Psoas muscle (tissue), 8 donors: ENCODE results near the gene BLCAP. TPM values are rescaled to one million over a fixed set of nuclear protein-coding genes. Genes with fewer than 3 reads are reported as not detected.
A peak's percentile ranks its signal among the peaks of the same experiment; 100 is the strongest.

Experiments
- ATAC-seq, 4 donors: fragments of 200-7000 bp; cut with Tn5 transposase; one replicate each; pipeline ENCODE4 v1.9.1; 2020; ENCODE audit warnings: moderate library complexity in 3 of 4, mild to moderate bottlenecking in 2 of 4
- DNase-seq, 2 donors: peaks; one replicate each; pipeline ENCODE4 v3.0.0-alpha.2; 2020
- H3K27ac ChIP-seq: fragments of 200-600 bp; one replicate; pipeline ENCODE4 v1.8.0; 2022
- H3K27me3 ChIP-seq, 3 donors: fragments of 200-600 bp in 1 of 3; one replicate each; pipeline versions ENCODE4 v1.6.1 to v1.8.0; 2013 to 2022; ENCODE audit warnings: low read length in 2 of 3, mild to moderate bottlenecking in 2 of 3, moderate library complexity in 1 of 3; ENCODE audit not compliant: insufficient read depth in 3 of 3
- H3K36me3 ChIP-seq, 2 donors: fragments of 200-600 bp in 1 of 2; one replicate each; pipeline versions ENCODE4 v1.6.1 to v1.8.0; 2013 to 2022; ENCODE audit warnings: low read depth in 1 of 2, mild to moderate bottlenecking in 1 of 2, moderate library complexity in 1 of 2; ENCODE audit not compliant: insufficient read depth in 1 of 2
- H3K4me1 ChIP-seq: fragments of 200-600 bp; one replicate; pipeline ENCODE4 v1.8.0; 2022
- H3K4me3 ChIP-seq: fragments of 200-600 bp; one replicate; pipeline ENCODE4 v1.8.0; 2022; ENCODE audit warnings: mild to moderate bottlenecking
- H3K9me3 ChIP-seq: fragments of 200-600 bp; one replicate; pipeline ENCODE4 v1.8.0; 2022
- WGBS, 3 donors: extraction: QIAGEN DNeasy Blood & Tissue Kit; methylation state at CpG; one replicate each; pipeline versions ENCODE4 v1.1.6 to v1.1.7; 2013; 5-methylcytosine and 5-hydroxymethylcytosine counted together
- intact Hi-C, 2 donors: fragments of 100-400 bp; cut with DNase I; formaldehyde crosslinking; loops; one replicate each; pipeline versions ENCODE4 v1.11.0 to v1.14.2; 2022
- polyA plus RNA-seq, 3 donors: library from polyadenylated mRNA; stranded (reverse); fragments of 200-250 nt; gene quantifications; one replicate each; pipeline ENCODE4 v1.2.3, GENCODE V29; 2013
- total RNA-seq, 4 donors: library from RNA; stranded (reverse); fragmentation: NEBNext Ultra II Directional in 2 of 4; extraction: Animal tissue kit (Norgen Biotek cat#: 25700) in 2 of 4; gene quantifications; one replicate each; pipeline versions ENCODE4 v1.2.1 to v1.2.4, GENCODE V29; 2021 to 2023
- TF ChIP-seq, protein P1 (sequence below): fragments of 200-600 bp; IDR thresholded peaks from one replicate; pipeline ENCODE4 v1.8.0; 2022; ENCODE audit warnings: antibody characterized with exemption
- donor health status: healthy with polysubstance abuse.
- donor health status: DM: no; HTN: no; CAD: no; lungs with moderate emphysema.
- donor health status: Bipolar disorder and iron deficiency.
- donor health status: healthy.
- donor health status: DM: yes; HTN: yes; CAD: no.
- donor health status: DM: no; HTN: no; CAD: no.
- donor health status: DM: no; HTN: no; CAD: no.
- donor health status: DM: yes; HTN: yes; CAD: no.

The BLCAP gene
- total and polyA plus RNA-seq, 7 donors = 267 to 656 (median 366) TPM

DNA sequence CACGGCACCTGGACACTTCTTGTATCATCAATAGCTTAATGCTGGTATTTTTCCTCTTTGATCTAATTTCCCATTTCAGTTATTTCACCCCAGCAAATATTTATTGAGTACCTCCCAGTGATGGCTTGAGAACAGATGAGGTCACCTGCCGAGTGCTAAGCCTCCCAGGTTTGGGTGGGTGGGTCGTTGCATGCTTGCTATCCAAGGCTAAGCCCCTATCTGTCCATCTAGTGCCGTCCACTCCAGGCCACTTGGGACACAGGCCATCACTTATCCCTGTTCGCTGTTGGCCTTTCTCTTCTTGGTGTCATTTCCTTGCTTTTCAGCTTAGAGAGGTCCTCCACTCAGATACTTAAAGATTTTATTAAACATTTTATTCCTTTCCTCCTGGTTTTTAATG, 17.4 kb downstream of the BLCAP start:
- Histone ChIP-seq H3K36me3 (peaks cover 0 to 51% of the 10 kb centered on the region in 2 donors), H3K27ac (no peak overlapping the region), H3K9me3 (no peaks in the 10 kb centered on the region), H3K4me3 (no peak overlapping the region), H3K4me1 (peaks cover 8% of the 10 kb centered on the region), H3K27me3 (no peaks in the 10 kb centered on the region)
- DNase-seq (no peak), ATAC-seq (no peak)
- intact Hi-C loops = no loop called here
- 87 to 91% (median 91%) methylated on average over 5 of the region's 5 CpGs for WGBS, 3 donors
- TF ChIP-seq, protein P1, sequence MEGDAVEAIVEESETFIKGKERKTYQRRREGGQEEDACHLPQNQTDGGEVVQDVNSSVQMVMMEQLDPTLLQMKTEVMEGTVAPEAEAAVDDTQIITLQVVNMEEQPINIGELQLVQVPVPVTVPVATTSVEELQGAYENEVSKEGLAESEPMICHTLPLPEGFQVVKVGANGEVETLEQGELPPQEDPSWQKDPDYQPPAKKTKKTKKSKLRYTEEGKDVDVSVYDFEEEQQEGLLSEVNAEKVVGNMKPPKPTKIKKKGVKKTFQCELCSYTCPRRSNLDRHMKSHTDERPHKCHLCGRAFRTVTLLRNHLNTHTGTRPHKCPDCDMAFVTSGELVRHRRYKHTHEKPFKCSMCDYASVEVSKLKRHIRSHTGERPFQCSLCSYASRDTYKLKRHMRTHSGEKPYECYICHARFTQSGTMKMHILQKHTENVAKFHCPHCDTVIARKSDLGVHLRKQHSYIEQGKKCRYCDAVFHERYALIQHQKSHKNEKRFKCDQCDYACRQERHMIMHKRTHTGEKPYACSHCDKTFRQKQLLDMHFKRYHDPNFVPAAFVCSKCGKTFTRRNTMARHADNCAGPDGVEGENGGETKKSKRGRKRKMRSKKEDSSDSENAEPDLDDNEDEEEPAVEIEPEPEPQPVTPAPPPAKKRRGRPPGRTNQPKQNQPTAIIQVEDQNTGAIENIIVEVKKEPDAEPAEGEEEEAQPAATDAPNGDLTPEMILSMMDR = no peak

DNA sequence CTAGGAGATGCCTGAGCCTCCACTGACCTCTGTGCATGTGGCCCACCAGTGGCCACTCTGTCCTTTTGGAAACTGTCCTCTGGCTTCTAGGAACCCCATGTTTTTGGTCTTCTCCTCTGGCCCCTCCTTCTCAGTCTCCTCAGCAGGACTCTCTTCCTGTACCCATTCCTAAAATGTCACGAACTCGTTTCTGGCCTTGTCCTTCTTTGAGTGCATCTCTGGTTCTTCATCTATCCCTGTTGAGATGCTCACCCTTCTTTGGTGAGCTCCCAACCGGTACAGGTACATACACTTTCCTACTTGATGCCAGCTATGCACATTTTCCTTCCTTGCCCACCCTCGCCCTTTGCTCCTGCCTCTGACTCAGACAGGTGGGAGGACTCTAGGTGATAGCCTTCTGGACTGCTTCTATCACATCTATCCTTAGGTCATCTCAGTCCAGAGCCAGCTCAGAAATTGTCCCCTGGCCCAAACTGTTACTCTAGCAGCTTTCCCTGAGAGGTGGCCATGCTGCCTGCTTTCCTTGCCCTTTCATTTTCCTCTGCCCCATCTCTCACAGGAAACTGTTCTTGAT, 21.4 kb downstream of the BLCAP start:
- no peak overlapping the region for H3K27ac ChIP-seq
- H3K4me1 ChIP-seq = no peaks in the 10 kb centered on the region
- ATAC-seq = peak in 3 of 4 donors; percentile 6 to 26 (median 14)
- WGBS, 3 donors = 70 to 76% (median 76%) methylated on average over 4 of the region's 4 CpGs
- H3K27me3 ChIP-seq = no peaks in the 10 kb centered on the region
- no peaks in the 10 kb centered on the region for H3K9me3 ChIP-seq
- H3K4me3 ChIP-seq = no peak overlapping the region
- TF ChIP-seq, protein P1 = no peak
- intact Hi-C loops = no loop called here
- DNase-seq = no peak
- H3K36me3 ChIP-seq = peaks cover 0 to 20% of the 10 kb centered on the region in 2 donors

DNA sequence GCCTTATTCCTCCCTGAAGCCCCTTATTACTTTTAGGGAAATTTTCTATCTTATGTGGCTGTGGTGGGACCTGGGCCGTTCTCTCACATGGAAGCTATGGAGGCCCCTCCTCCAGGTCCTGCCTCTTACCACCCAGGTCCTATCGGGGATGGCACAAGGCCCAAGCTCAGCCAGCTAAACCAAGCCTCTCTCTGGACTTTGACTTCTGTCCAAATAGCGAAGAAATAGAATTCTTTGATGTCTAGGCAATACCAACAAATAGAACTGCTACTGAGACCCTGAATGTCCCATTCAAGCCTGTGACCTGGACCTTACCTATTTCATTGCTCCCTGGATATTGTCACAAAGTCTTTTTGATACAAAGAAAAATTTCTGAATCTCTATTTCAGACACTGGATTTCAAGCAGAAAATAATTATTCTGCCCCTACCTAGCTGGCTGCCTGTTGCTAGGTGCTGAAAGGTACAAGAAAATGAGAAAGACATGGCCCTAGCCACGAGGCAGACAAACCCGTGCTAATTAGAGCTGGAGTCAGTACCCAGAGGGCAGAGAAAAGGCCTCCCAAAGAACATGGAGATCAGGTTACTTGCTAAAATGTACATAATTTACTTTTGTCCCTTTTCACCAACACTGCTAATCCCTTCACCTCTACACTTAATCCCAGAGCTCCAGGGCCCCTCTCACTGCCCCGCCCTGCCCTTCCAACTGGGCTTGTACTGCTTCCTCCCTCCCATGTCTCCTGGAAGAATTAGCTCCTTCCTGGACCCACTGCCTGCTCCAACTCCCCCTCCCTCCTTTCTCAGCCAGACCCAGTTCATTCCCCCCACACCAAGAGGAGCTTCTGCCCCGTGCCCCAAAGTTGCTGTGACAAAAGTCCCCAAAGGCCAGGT, 22.2 kb downstream of the BLCAP start:
- peaks cover 0 to 14% of the 10 kb centered on the region in 2 donors for H3K36me3 ChIP-seq
- WGBS, 3 donors = 61 to 65% (median 63%) methylated on average over 7 of the region's 7 CpGs
- TF ChIP-seq, protein P1 = no peak
- intact Hi-C loops = no loop called here
- H3K27me3 ChIP-seq = no peaks in the 10 kb centered on the region
- DNase-seq = no peak
- ATAC-seq = peak in 2 of 4 donors; percentile 10 to 11
- no peak overlapping the region for H3K4me3 ChIP-seq
- no peaks in the 10 kb centered on the region for H3K9me3 ChIP-seq
- no peak overlapping the region for H3K27ac ChIP-seq
- no peaks in the 10 kb centered on the region for H3K4me1 ChIP-seq

DNA sequence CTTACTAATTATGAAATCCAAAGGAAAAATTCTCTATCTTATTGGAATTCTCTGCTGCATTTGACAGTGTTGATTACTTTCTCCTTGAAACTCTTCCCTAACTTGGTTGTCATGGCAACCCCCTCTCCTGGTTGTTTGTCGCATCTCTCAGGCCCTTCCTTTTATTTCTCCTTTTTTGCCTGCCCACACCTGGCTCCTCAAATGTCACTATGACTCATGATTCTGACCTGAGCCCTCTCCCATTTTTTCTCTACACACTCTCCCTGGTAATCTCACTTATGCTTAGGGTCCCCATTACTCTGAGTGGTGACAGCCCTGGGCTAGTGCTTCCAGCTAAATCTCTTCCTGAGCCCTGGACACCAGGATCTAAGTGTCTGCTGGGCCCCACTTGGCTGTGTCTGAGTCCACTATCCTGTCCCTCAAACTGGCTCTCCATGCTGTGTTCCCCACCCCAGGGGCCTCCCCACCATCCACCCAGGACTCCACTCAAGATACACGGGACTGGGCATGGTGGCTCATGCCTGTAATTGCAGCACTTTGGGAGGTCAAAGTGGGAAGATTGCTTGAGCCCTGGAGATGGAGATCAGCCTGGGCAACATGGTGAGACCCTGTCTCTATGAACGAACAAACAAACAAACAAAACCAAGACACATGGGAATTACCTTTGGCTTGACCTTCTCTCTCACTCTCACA, 23.1 kb downstream of the BLCAP start:
- ATAC-seq (peak in 3 of 4 donors; percentile 3 to 20 (median 8)), DNase-seq (no peak)
- Histone ChIP-seq H3K27me3 (no peaks in the 10 kb centered on the region), H3K36me3 (peaks cover 0 to 6% of the 10 kb centered on the region in 2 donors), H3K9me3 (no peaks in the 10 kb centered on the region), H3K4me1 (no peaks in the 10 kb centered on the region), H3K4me3 (no peak overlapping the region), H3K27ac (peak overlapping the region; percentile 16)
- 51 to 60% (median 57%) methylated on average over 3 of the region's 3 CpGs for WGBS, 3 donors
- intact Hi-C loops = no loop called here
- TF ChIP-seq, protein P1 = no peak
